IPS-15b (cell line): ENCODE measurements around the gene ITLN1.
"Not testable (repeated sequence)": the region's sequence is repeated elsewhere in the genome, so short reads cannot be mapped to it uniquely, and the experiment has no call there.

ENCODE experiments used
- H3K27me3 ChIP-seq: one replicate; pipeline ENCODE4 v1.6.1; 2013; ENCODE audit warnings: low read length; ENCODE audit not compliant: control insufficient read depth, insufficient read depth
- H3K36me3 ChIP-seq: one replicate; pipeline ENCODE4 v1.6.1; 2013; ENCODE audit warnings: low read length; ENCODE audit not compliant: control insufficient read depth, insufficient read depth
- H3K4me1 ChIP-seq: one replicate; pipeline ENCODE4 v1.6.1; 2013; ENCODE audit warnings: mild to moderate bottlenecking, low read length; ENCODE audit not compliant: control insufficient read depth, insufficient read depth
- H3K4me3 ChIP-seq: one replicate; pipeline ENCODE4 v1.5.1; 2013; ENCODE audit warnings: low read depth, low read length
- H3K9ac ChIP-seq: one replicate; pipeline ENCODE4 v1.6.1; 2013; ENCODE audit warnings: low read depth, mild to moderate bottlenecking, low read length
- H3K9me3 ChIP-seq: one replicate; pipeline ENCODE4 v1.6.1; 2013; ENCODE audit warnings: mild to moderate bottlenecking, low read length; ENCODE audit not compliant: control insufficient read depth, insufficient read depth

ITLN1 gene

DNA sequence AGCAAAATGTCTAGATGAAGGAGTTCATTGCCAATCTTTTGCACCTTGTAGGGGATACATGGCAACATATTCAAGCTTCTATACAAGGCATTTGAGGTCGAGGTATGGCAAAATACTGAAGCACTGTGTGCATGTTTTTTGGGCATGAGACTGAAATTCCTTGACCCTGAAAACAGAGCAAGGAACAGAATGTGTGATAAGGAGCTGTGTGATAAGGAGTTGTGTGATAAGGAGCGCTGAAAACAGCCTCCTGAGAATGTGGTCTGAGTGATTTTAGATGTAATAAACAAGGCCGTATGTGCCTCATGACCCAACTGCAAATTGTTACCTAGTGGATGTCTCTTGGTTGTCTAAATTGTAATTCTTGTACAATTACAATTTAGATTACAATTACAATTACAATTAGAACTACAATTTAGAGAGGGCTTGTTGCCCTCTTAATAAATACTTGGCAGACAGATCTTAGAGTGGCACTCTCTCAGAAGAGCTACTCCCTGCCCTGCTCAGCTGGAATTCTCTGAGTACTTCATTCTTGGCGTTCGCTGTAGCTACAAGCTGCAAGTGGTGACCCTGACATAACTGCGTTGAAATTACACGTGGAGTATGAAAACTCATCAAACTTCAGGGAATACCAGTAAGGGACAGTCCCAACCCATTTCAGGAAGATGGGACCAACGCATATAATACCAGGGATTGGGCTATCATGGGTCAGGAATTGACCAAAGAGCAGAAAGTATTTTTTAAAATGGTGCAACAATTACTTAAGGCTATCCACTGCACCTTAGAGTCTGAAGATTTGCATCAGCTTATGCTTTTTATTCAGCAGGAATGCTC is 20.0 kb upstream of the ITLN1 start:
- H3K27me3 ChIP-seq, result no peaks in the 10 kb centered on the region
- no peaks in the 10 kb centered on the region for H3K36me3 ChIP-seq
- H3K9ac ChIP-seq, result no peak overlapping the region
- H3K4me1 ChIP-seq, result peaks cover 3% of the 10 kb centered on the region
- H3K9me3 ChIP-seq, result no peaks in the 10 kb centered on the region
- H3K4me3 ChIP-seq, result no peak overlapping the region

GRCh38 chr1:160902251-160902650 is 17.3 kb upstream of the ITLN1 start:
- not testable (repeated sequence) for H3K36me3 ChIP-seq, H3K9ac ChIP-seq, H3K27me3 ChIP-seq, H3K4me1 ChIP-seq, H3K4me3 ChIP-seq, H3K9me3 ChIP-seq

- H3K4me1 ChIP-seq, result peaks cover 3% of the 10 kb centered on the region
- H3K27me3 ChIP-seq, result no peaks in the 10 kb centered on the region
- H3K9ac ChIP-seq, result no peak overlapping the region
- no peak overlapping the region for H3K4me3 ChIP-seq
- H3K9me3 ChIP-seq, result no peaks in the 10 kb centered on the region
- no peaks in the 10 kb centered on the region for H3K36me3 ChIP-seq
Measured at GRCh38 chr1:160901768-160902167, 16.8 kb upstream of the ITLN1 start.

DNA sequence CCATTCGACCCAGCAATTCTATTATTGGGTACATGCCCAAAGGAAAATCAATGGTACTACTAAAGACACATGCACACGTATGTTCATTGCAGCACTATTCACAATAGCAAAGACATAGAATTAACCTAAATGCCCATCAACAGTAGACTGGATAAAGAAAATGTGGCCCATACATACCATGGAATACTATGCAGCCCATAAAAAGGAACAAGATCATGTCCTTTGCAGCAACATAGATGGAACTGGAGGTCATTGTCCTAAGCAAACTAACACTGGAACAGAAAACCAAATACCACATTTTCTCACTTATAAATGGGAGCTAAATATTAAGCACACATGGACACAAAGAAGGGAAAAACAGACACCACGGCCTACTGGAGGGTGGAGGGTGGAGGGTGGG is 15.7 kb upstream of the ITLN1 start:
- not testable (repeated sequence) for H3K4me1 ChIP-seq, H3K27me3 ChIP-seq, H3K9me3 ChIP-seq, H3K36me3 ChIP-seq, H3K9ac ChIP-seq, H3K4me3 ChIP-seq

DNA sequence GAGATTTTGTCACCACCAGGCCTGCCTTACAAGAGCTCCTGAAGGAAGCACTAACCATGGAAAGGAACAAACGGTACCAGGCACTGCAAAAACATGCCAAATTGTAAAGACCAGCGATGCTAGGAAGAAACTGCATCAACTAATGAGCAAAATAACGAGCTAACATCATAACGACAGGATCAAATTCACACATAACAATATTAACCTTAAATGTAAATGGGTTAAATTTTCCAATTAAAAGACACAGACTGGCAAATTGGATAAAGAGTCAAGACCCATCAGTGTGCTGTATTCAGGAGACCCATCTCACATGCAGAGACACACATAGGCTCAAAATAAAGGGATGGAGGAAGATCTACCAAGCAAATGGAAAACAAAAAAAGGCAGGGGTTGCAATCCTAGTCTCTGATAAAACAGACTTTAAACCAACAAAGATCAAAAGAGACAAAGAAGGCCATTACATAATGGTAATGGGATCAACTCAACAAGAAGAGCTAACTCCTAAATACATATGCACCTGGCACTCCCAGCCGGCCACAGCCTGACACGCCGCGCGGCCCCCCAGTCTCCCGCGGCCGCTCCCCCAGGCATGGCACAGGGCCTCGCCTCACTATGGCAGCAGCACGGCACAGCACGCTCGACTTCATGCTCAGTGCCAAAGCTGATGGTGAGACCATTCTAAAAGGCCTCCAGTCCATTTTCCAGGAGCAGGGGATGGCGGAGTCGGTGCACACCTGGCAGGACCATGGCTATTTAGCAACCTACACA is 9.6 kb upstream of the ITLN1 start:
- H3K36me3 ChIP-seq, H3K9me3 ChIP-seq, H3K4me3 ChIP-seq, H3K27me3 ChIP-seq, H3K9ac ChIP-seq, H3K4me1 ChIP-seq: not testable (repeated sequence)

- Histone ChIP-seq H3K36me3 (no peaks in the 10 kb centered on the region), H3K9me3 (no peaks in the 10 kb centered on the region), H3K4me3 (no peak overlapping the region), H3K4me1 (no peaks in the 10 kb centered on the region), H3K27me3 (no peaks in the 10 kb centered on the region), H3K9ac (no peak overlapping the region)
Measured at GRCh38 chr1:160891474-160891873, 6.5 kb upstream of the ITLN1 start.

- Histone ChIP-seq H3K4me1 (no peaks in the 10 kb centered on the region), H3K27me3 (no peaks in the 10 kb centered on the region), H3K9ac (no peak overlapping the region), H3K9me3 (no peaks in the 10 kb centered on the region), H3K4me3 (no peak overlapping the region), H3K36me3 (no peaks in the 10 kb centered on the region)
Measured at GRCh38 chr1:160888926-160889325, 3.9 kb upstream of the ITLN1 start.

DNA sequence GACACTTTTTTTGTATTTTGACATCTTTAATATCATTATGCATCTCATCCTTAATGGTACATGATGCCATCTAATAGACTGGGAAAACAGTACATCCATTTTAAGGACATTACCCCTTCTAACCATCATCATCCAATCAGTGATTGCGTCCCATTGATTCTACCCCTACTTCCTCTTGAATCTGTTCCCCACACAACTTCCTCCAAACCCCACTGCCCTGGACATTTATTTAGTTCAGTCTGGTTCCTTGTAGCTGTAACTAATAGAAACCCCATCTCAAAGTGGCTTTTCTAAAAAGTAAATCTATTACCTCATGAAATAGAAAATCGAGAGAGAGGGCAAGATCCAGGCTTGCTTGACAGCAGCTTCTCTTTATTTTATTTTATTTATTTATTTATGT is 2.1 kb upstream of the ITLN1 start:
- Histone ChIP-seq H3K4me3 (no peak overlapping the region), H3K4me1 (no peaks in the 10 kb centered on the region), H3K9ac (no peak overlapping the region), H3K36me3 (no peaks in the 10 kb centered on the region), H3K27me3 (no peaks in the 10 kb centered on the region), H3K9me3 (no peaks in the 10 kb centered on the region)

- no peak overlapping the region for H3K9ac ChIP-seq
- H3K27me3 ChIP-seq, result no peaks in the 10 kb centered on the region
- no peaks in the 10 kb centered on the region for H3K36me3 ChIP-seq
- no peak overlapping the region for H3K4me3 ChIP-seq
- H3K9me3 ChIP-seq, result no peaks in the 10 kb centered on the region
- H3K4me1 ChIP-seq, result no peaks in the 10 kb centered on the region
Measured at GRCh38 chr1:160884579-160884978, 401 bp downstream of the ITLN1 start.

DNA sequence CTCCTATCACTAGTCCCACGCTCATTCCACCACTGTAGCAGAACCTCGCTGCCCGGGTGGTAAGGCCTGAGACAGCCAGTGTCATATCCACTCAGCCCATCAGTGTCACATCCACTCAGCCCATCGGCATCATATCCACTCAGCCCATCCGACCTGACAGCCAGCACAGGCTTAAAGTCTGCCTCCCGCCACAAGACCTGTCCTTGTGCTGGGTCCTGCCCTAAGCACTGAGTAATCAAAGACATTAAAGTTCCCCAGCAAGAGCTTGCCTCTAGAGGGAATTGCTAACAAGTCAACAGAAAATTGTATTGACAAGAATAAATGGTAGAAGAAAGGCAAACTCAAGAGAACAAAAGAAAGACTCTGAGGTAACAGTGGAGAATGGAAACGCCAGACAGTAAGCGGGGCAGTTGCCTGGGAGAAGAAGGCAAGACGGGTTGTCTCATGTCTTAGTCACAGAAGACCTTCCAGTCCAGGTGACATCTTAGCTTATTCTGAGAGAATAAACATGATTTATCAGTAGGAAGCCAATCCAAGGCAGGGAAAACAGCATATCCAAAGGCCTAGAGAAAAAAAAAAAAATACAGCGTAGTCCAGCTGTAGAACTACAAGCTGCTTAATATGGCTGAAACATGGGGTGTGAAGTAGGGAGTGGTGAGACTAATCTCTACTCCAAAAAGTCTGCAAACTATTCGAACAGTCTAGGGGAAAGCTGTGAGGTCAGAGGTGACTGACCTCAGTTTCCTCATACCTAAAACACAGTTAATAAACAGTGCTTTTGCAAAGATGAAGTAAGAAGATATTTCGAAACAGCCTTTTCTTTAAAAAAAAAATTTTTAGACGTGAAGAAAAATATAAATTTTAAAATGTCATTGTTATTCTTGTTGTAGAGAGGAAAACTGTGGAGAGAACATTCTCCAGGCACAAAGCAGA is 1.1 kb downstream of the ITLN1 start:
- no peaks in the 10 kb centered on the region for H3K4me1 ChIP-seq
- H3K9me3 ChIP-seq, result no peaks in the 10 kb centered on the region
- H3K9ac ChIP-seq, result no peak overlapping the region
- H3K36me3 ChIP-seq, result no peaks in the 10 kb centered on the region
- H3K27me3 ChIP-seq, result no peaks in the 10 kb centered on the region
- no peak overlapping the region for H3K4me3 ChIP-seq

DNA sequence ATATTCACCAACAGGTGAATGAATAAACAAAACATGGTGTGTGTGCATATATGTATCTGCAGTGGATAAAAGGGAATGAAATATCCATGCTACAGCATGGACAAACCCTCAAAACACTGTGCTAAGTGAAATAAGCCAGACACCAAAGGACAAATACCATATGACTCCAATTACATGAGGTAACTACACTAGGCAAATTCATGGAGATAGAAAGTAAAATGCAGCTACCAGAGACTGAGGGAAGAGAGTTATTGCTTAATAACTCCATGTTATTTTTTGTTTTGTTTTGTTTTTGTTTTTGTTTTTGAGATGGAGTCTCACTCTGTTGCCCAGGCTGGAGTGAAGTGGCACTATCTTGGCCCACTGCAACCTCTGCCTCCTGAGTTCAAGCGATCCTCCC is 2.4 kb downstream of the ITLN1 start:
- no peaks in the 10 kb centered on the region for H3K4me1 ChIP-seq
- H3K9me3 ChIP-seq, result no peaks in the 10 kb centered on the region
- H3K9ac ChIP-seq, result no peak overlapping the region
- H3K4me3 ChIP-seq, result no peak overlapping the region
- H3K36me3 ChIP-seq, result no peaks in the 10 kb centered on the region
- H3K27me3 ChIP-seq, result no peaks in the 10 kb centered on the region
